Rectal smooth muscle tissue (tissue), 1 donor: ENCODE data around the gene NBAS.

Experiments
- H3K27ac ChIP-seq: one replicate; pipeline ENCODE4 v1.7.0; 2013; ENCODE audit warnings: low read depth, low read length, inconsistent platforms
- H3K27me3 ChIP-seq: one replicate; pipeline ENCODE4 v1.7.0; 2013; ENCODE audit warnings: low read length; ENCODE audit not compliant: control insufficient read depth, insufficient read depth
- H3K36me3 ChIP-seq: one replicate; pipeline ENCODE4 v1.7.0; 2013; ENCODE audit warnings: low read length; ENCODE audit not compliant: control insufficient read depth, insufficient read depth
- H3K4me1 ChIP-seq: one replicate; pipeline ENCODE4 v1.7.0; 2013; ENCODE audit warnings: low read length; ENCODE audit not compliant: control insufficient read depth, insufficient read depth
- H3K4me3 ChIP-seq: one replicate; pipeline ENCODE4 v1.7.0; 2013; ENCODE audit warnings: low read length
- H3K9ac ChIP-seq: one replicate; pipeline ENCODE4 v1.7.0; 2013; ENCODE audit warnings: low read length

NBAS gene

DNA sequence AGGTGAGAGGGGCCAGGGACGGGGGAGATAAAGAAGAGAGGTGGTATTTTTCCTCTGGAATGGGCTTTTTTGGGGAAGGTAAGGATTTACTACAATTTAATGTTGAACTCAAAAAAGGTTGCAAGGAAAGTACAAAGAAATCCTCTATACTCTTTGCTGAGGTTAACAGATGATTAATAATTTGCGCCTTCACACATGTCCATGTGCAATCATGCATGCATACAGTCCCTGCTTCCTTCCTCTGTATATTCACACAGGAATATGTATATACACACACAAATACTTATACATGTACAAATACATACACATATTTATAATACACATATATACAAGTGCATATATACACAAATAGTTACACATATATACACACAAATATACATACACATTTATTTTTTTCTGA lies 193.4 kb downstream of the NBAS start:
- no peak overlapping the region for H3K9ac ChIP-seq
- H3K4me3 ChIP-seq, result no peak overlapping the region
- H3K4me1 ChIP-seq, result no peaks in the 10 kb centered on the region
- H3K27me3 ChIP-seq, result no peaks in the 10 kb centered on the region
- no peaks in the 10 kb centered on the region for H3K36me3 ChIP-seq
- H3K27ac ChIP-seq, result no peak overlapping the region

DNA sequence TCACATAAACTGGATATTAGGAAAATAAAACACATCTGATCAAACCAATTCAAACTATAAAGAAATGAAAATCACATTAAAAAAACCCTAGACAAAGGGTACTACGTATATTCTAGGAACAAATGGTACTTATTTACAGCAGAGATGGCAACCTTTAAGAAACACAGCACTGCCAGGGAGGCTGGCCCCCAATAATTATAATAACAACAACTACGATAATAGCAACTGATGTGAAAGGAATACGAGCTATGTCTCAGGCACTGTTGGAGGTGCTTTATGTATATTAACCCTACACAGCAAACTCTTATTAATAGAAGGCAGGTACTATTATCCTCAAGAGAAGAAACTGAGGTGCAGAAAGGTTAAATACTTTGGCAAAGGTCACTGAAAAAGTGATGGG lies 193.9 kb downstream of the NBAS start:
- no peak overlapping the region for H3K4me3 ChIP-seq

DNA sequence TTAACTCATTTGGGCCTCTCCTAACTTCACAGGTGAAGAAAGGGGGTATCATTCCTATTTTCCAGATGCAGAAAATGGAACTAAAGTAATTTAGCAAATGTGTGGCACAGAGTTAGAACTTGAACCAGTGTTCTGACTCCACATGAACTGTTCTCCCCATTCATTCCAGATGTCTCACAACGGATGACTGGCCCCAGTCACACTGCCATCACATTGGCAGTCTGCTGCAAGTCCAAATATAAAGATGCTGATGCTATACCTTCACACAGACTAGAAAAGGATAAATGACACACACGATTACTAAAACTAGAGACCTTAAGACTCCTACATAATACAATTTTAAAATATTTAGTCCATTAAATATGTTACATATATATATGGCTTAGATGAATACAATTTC lies 195.7 kb downstream of the NBAS start:
- Histone ChIP-seq H3K36me3 (no peaks in the 10 kb centered on the region), H3K27me3 (no peaks in the 10 kb centered on the region), H3K27ac (no peak overlapping the region), H3K9ac (no peak overlapping the region), H3K4me3 (no peak overlapping the region), H3K4me1 (no peaks in the 10 kb centered on the region)

More for the DNA sequence above, 193.9 kb downstream of the NBAS start:
- H3K4me1 ChIP-seq, result no peaks in the 10 kb centered on the region
- no peak overlapping the region for H3K27ac ChIP-seq
- no peaks in the 10 kb centered on the region for H3K36me3 ChIP-seq
- no peak overlapping the region for H3K9ac ChIP-seq
- no peaks in the 10 kb centered on the region for H3K27me3 ChIP-seq

DNA sequence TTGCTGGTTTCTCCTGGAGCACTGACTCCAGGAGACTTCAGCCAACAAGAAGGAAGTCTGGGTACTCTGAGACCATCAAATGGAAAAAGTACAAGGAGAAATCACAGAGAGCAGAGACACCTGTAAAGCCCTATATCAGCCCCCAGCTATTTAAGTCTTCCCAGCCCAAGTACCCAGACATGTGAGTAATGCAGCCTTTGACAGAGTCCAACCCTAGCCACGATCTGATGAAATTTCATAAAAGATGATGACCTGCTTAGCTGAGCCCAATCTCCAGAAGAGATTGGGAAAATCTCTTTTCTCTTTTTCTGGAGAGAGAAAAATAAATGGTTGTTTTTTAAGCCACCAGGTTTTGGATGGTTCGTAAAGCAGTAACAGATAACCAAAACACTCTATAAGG lies 196.6 kb downstream of the NBAS start:
- Histone ChIP-seq H3K27me3 (no peaks in the 10 kb centered on the region), H3K27ac (no peak overlapping the region), H3K9ac (no peak overlapping the region), H3K36me3 (no peaks in the 10 kb centered on the region), H3K4me3 (no peak overlapping the region), H3K4me1 (no peaks in the 10 kb centered on the region)

DNA sequence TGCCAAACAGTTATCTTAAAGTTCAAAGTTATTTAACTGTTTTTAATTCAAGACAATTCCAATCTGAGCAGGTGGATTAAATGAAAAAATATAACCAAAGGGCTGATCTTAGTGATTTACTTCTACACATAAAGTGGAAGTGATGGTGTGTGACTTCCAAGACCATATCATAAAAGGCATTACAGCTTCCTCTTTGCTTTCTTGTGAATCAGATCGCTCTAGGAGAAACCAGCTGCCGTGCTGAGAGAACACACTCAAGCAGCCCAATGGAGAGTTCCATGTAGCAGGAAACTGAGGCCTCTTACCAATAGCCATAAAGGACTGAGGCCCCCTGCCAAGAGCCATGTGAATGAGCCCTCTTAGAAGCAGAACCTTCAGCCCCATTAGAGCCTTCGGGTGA lies 197.4 kb downstream of the NBAS start:
- H3K27me3 ChIP-seq, result no peaks in the 10 kb centered on the region
- H3K36me3 ChIP-seq, result no peaks in the 10 kb centered on the region
- H3K4me3 ChIP-seq, result no peak overlapping the region
- no peak overlapping the region for H3K9ac ChIP-seq
- no peaks in the 10 kb centered on the region for H3K4me1 ChIP-seq
- H3K27ac ChIP-seq, result no peak overlapping the region

DNA sequence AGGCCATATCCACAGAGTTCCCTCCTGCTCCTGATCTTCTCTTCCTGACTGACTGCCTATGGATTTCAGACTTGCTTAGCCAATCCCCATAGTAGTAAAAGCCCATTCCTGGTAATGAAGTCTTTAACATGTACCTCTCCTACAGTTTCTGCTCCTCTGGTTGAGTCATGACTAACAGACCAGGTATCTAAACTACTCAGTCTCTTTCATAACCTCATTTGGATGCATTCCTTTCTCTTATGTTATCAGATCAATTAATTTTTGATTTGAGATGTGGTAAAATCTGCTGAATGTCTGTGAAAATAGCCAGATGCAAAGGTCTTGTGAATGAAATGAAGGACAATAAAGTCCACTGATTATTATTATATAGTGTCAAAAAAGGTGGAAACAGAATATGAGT lies 198.0 kb downstream of the NBAS start:
- Histone ChIP-seq H3K27ac (no peak overlapping the region), H3K4me1 (no peaks in the 10 kb centered on the region), H3K27me3 (no peaks in the 10 kb centered on the region)

DNA sequence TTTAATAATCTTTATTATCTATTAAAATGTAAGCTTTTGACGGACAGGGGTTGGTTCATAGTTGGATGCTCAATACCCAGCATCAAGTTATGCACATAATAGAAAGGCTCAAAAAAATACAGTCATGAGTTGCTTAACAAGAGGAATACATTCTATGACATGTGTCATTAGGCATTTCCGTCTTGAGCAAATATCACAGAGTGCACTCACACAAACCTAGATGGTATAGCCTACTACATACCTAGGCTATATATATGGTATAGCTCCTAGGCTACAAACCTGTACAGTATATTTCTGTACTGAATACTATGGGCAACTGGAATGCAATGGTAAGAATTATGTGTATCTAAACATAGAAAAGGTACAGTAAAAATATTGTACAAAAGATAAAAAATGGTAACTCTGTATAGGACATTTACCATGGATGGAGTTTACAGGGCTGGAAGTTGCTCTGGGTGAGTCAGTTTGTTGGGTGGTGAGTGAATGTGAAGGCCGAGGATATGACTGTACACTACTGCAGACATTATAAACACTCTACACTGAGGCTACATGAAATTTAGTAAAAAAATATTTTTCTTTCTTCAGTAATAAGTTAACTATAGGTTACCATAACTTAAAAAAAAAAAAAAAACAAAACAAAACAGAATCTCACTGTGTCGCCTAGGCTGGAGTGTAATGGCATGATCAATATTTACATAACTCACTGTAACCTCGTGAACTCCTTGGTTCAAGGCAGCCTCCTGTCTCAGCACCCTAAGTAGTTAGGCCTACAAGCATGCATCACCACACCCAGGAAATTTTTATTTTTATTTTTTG lies 201.2 kb downstream of the NBAS start:
- Histone ChIP-seq H3K27ac (no peak overlapping the region), H3K9ac (no peak overlapping the region), H3K27me3 (no peaks in the 10 kb centered on the region), H3K4me3 (no peak overlapping the region), H3K36me3 (no peaks in the 10 kb centered on the region), H3K4me1 (no peaks in the 10 kb centered on the region)

More for the DNA sequence above, 198.0 kb downstream of the NBAS start:
- no peak overlapping the region for H3K9ac ChIP-seq
- H3K36me3 ChIP-seq, result no peaks in the 10 kb centered on the region
- H3K4me3 ChIP-seq, result no peak overlapping the region

DNA sequence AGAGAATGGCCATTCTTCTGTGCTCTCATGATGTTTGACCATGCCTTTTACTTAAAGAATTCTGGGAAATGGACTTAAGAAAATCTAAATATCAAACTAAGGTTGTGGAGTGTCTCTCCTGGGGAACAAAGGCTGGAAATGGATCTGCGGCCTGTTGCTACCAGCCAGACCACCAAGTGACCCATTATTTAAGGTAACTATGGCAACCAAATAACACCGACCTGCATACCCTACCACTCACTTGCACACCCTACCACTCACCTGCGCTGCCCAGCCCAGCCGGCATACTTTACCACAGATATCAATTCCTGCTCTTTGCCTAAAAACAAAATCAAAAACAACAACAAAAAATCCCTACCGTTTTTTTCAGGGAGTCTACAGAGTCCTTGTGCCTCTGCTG lies 203.2 kb downstream of the NBAS start:
- no peaks in the 10 kb centered on the region for H3K4me1 ChIP-seq
- H3K4me3 ChIP-seq, result no peak overlapping the region
- no peak overlapping the region for H3K27ac ChIP-seq
- H3K36me3 ChIP-seq, result peaks cover under 1% of the 10 kb centered on the region
- H3K27me3 ChIP-seq, result no peaks in the 10 kb centered on the region
- H3K9ac ChIP-seq, result no peak overlapping the region

DNA sequence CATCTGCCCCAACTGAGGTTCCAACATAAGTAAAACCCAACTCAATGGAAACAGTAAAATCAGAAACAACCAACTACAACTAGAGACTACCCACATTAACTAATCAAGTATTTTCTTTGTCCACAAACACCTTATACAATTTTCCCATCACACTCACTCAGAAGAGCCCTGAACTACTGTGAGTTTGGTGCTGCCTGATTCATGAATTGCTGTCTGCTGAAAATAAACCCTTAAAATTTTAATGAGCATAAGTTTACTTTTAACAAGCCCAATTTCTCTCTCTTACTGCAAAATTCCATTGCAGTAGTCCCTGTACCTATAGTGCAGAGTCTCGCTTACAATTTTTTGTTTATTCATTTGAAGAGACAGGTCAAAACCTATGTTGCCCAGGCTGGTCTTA lies 203.9 kb downstream of the NBAS start:
- H3K4me3 ChIP-seq, result no peak overlapping the region
- H3K9ac ChIP-seq, result no peak overlapping the region
- H3K4me1 ChIP-seq, result no peaks in the 10 kb centered on the region
- H3K36me3 ChIP-seq, result peaks cover 3% of the 10 kb centered on the region
- no peaks in the 10 kb centered on the region for H3K27me3 ChIP-seq
- H3K27ac ChIP-seq, result no peak overlapping the region

DNA sequence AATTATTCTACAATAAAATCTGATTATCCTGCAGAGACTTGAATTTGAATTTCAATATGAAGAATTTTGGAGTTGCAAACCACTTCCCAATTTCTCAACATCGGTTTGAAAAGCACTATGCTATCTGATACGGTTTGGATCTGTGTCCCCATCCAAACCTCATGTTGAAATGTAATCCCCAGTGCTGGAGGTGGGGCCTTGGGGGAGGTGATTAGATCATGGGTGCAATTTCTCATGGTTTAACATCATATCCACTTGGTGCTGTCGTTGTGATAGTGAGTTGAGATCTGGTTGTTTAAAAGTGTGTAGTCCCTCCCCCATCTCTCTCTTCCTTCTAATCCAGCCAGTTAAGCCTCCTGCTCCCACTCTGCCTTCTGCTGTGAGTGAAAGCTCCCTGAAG lies 205.7 kb downstream of the NBAS start:
- Histone ChIP-seq H3K36me3 (peaks cover 3% of the 10 kb centered on the region), H3K27ac (no peak overlapping the region), H3K9ac (no peak overlapping the region), H3K4me3 (no peak overlapping the region), H3K4me1 (no peaks in the 10 kb centered on the region), H3K27me3 (no peaks in the 10 kb centered on the region)

DNA sequence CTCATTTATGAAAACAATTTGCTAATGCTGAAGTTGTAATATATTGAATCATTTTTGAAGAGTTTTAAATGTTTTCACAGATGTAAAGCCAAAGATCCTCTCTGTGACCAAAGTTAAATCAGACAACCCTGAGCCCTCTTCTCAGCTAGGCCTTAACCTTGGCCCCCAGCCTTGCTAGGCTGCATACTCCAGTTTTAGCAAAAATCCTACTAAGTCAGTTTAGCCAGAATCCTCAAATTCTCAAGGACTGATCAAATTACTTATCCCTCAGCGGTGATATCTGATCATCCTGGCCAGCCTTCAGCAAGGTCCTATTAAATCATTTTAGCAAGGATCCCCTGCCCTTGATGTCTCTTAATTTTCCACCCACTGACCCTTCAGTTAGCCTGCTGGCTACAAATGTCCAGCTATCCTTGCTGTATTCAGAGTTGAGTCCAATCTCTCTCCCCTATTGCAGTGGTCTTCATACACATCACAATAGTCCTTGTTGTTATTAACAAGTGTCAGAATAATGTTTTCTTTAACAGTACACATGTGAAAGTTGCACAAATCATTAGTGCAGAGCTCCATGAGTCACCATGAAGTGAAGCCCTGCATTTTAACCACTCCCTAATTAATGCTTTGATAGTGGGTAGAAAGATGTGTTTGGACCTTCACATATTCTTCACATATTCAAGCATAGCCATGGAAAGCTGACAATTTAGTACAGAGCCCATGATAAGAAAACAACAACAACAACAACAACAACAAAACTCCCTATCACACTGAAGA lies 206.4 kb downstream of the NBAS start:
- Histone ChIP-seq H3K9ac (no peak overlapping the region), H3K4me3 (no peak overlapping the region), H3K27ac (no peak overlapping the region), H3K36me3 (peaks cover 3% of the 10 kb centered on the region), H3K27me3 (no peaks in the 10 kb centered on the region), H3K4me1 (no peaks in the 10 kb centered on the region)

DNA sequence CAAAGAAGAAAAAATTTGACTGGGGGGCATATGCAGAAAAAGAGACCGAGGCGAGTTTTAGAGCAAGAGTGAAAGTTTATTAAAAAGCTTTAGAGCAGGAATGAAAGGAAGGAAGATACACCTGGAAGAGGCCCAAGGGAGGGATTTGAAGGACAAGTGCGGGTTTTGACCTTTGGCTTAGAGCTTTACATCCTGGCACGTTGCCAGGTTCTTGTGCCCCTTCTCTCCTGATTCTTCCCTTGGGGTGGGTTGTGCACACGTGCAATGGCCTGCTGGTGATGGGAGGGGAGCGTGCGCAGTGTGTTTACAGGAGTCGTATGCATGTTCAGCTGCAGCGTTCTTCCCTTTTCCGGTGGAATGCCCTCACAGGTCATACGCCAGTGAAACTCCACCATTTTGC lies 208.8 kb downstream of the NBAS start:
- Histone ChIP-seq H3K27ac (no peak overlapping the region), H3K4me1 (no peaks in the 10 kb centered on the region), H3K27me3 (no peaks in the 10 kb centered on the region), H3K9ac (no peak overlapping the region), H3K36me3 (peaks cover 3% of the 10 kb centered on the region), H3K4me3 (no peak overlapping the region)

DNA sequence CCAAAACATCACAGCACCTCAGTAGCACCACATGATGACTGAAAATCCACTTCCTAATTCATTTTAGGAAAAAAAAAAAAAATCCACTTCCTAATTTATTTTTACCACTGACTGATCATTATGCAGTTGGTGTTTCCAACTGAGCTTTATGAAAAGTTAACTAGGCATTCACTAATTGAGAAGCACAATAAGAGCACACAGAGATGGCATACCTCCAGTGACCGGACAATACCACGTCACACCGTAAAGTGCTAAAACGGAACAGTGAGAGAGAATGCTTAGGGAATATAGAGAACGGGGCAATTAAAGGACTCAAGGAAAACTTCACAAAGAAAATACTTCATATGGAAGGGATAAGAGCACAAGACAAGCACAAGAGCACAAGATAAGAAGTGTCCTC lies 212.5 kb downstream of the NBAS start:
- H3K27me3 ChIP-seq, result no peaks in the 10 kb centered on the region
- H3K4me3 ChIP-seq, result no peak overlapping the region
- H3K4me1 ChIP-seq, result no peaks in the 10 kb centered on the region
- peaks cover 3% of the 10 kb centered on the region for H3K36me3 ChIP-seq
- H3K27ac ChIP-seq, result no peak overlapping the region
- no peak overlapping the region for H3K9ac ChIP-seq
